ENCODE measurements around the gene DNAJC25. TPM values are rescaled to one million over a fixed set of nuclear protein-coding genes. Genes with fewer than 3 reads are reported as not detected.
"Not testable (repeated sequence)": the region's sequence is repeated elsewhere in the genome, so short reads cannot be mapped to it uniquely, and the experiment has no call there.

Gene DNAJC25
- total and polyA plus RNA-seq, 5 experiments from 2014 or later, result 1.1 to 3.4 (median 2.4) TPM

GRCh38 chr9:111659691-111660090 lies 28.6 kb downstream of the DNAJC25 start:
- POLR2A ChIA-PET, result no interaction called here
- ATAC-seq, result no peak
- no peaks in the 10 kb centered on the region for H3K9me3 Mint-ChIP-seq
- peaks cover 21 to 35% (median 28%) of the 10 kb centered on the region in 4 donors for H3K4me1 Mint-ChIP-seq
- peak overlapping the region in 1 of 10 donors; percentile 68 for H3K27ac Mint-ChIP-seq
- H3K36me3 Mint-ChIP-seq, result peaks cover 0 to 4% (median 0%) of the 10 kb centered on the region in 3 donors
- no peaks in the 10 kb centered on the region for H3K27me3 Mint-ChIP-seq
- H3K4me3 Mint-ChIP-seq, result peak overlapping the region in 2 of 10 donors; percentile 6 to 50
- no peak for DNase-seq

GRCh38 chr9:111661150-111661801 lies 30.1 kb downstream of the DNAJC25 start, which contains the start of gene GNG10:
TSS of gene GNG10 (plus strand) at chr9:111661605. CDS start at chr9:111661635, 30 bp downstream.
- H3K4me1 Mint-ChIP-seq, result peaks cover 21 to 42% (median 33%) of the 10 kb centered on the region in 4 donors
- ATAC-seq (peak; percentile 92 to 93), DNase-seq (peak; percentile 60 to 79 (median 72))
- no peaks in the 10 kb centered on the region for H3K27me3 Mint-ChIP-seq
- H3K27ac Mint-ChIP-seq, result peak within 1 kb of the TSS; percentile 80 to 96 (median 92)
- H3K4me3 Mint-ChIP-seq, result peak within 1 kb of the TSS; percentile 88 to 98 (median 94)
- POLR2A ChIA-PET, result interaction anchor here (0.8 to 1.3 kb wide), 2 partner anchors 30 to 31 kb away, joined by 3 to 17 read pairs; partner anchors contain the start of gene DNAJC25
- peaks cover 0 to 4% (median 3%) of the 10 kb centered on the region in 3 donors for H3K36me3 Mint-ChIP-seq
- no peaks in the 10 kb centered on the region for H3K9me3 Mint-ChIP-seq

GRCh38 chr9:111661802-111662521 lies 30.8 kb downstream of the DNAJC25 start:
- peak overlapping the region; percentile 88 to 98 (median 94) for H3K4me3 Mint-ChIP-seq
- H3K9me3 Mint-ChIP-seq, result no peaks in the 10 kb centered on the region
- no peaks in the 10 kb centered on the region for H3K27me3 Mint-ChIP-seq
- H3K4me1 Mint-ChIP-seq, result peaks cover 21 to 46% (median 33%) of the 10 kb centered on the region in 4 donors
- peak; percentile 29 to 33 for ATAC-seq
- DNase-seq, result peak in 8 of 10 donors; percentile 4 to 40 (median 30)
- peak overlapping the region; percentile 80 to 96 (median 92) for H3K27ac Mint-ChIP-seq
- POLR2A ChIA-PET, result interaction anchor here (0.6 to 1.3 kb wide), 3 partner anchors 31 to 640 kb away, joined by 3 to 17 read pairs (median 4); partner anchors contain the start of gene DNAJC25
- peaks cover 0 to 8% (median 3%) of the 10 kb centered on the region in 3 donors for H3K36me3 Mint-ChIP-seq

GRCh38 chr9:111662576-111663300 lies 31.6 kb downstream of the DNAJC25 start:
- H3K36me3 Mint-ChIP-seq, result peaks cover 0 to 16% (median 6%) of the 10 kb centered on the region in 3 donors
- peak overlapping the region; percentile 80 to 96 (median 92) for H3K27ac Mint-ChIP-seq
- POLR2A ChIA-PET, result interaction anchor here (0.6 to 1.2 kb wide), 3 partner anchors 31 to 639 kb away, joined by 3 to 4 read pairs (median 4); partner anchors contain the start of gene DNAJC25
- DNase-seq (peak in 5 of 10 donors; percentile 4 to 23 (median 12)), ATAC-seq (peak in 1 of 2 donors; percentile 22)
- H3K9me3 Mint-ChIP-seq, result no peaks in the 10 kb centered on the region
- H3K4me1 Mint-ChIP-seq, result peaks cover 22 to 50% (median 33%) of the 10 kb centered on the region in 4 donors
- peak overlapping the region; percentile 88 to 98 (median 94) for H3K4me3 Mint-ChIP-seq
- no peaks in the 10 kb centered on the region for H3K27me3 Mint-ChIP-seq

- Mint-ChIP-seq H3K9me3 (no peaks in the 10 kb centered on the region), H3K36me3 (peaks cover 0 to 20% (median 6%) of the 10 kb centered on the region in 3 donors), H3K27me3 (no peaks in the 10 kb centered on the region), H3K4me3 (peak overlapping the region; percentile 88 to 98 (median 94)), H3K4me1 (peaks cover 23 to 51% (median 33%) of the 10 kb centered on the region in 4 donors), H3K27ac (peak overlapping the region; percentile 80 to 96 (median 92))
- POLR2A ChIA-PET, result interaction anchor here (0.7 to 1.2 kb wide), 3 partner anchors 32 to 1695 kb away, joined by 3 to 4 read pairs (median 4); partner anchors contain the start of gene DNAJC25
- DNase-seq (no peak), ATAC-seq (no peak)
Observed at GRCh38 chr9:111663301-111663823, 32.2 kb downstream of the DNAJC25 start.

GRCh38 chr9:111668026-111668573 lies 37.0 kb downstream of the DNAJC25 start:
- no peak for DNase-seq
- H3K27ac Mint-ChIP-seq, result no peak overlapping the region
- H3K9me3 Mint-ChIP-seq, result no peaks in the 10 kb centered on the region
- H3K4me1 Mint-ChIP-seq, result peaks cover 11 to 33% (median 17%) of the 10 kb centered on the region in 4 donors
- POLR2A ChIA-PET, result interaction anchor here (0.8 kb wide), 1 partner anchor 47 kb away, joined by 3 read pairs; no protein-coding TSS in a partner anchor
- H3K4me3 Mint-ChIP-seq, result no peak overlapping the region
- H3K36me3 Mint-ChIP-seq, result peaks cover 0 to 53% (median 12%) of the 10 kb centered on the region in 3 donors
- H3K27me3 Mint-ChIP-seq, result no peaks in the 10 kb centered on the region
- ATAC-seq, result no peak

GRCh38 chr9:111668601-111669000 lies 37.5 kb downstream of the DNAJC25 start:
- H3K27ac Mint-ChIP-seq, DNase-seq, H3K27me3 Mint-ChIP-seq, H3K9me3 Mint-ChIP-seq, H3K4me3 Mint-ChIP-seq, ATAC-seq, POLR2A ChIA-PET: not testable (repeated sequence)
- H3K4me1 Mint-ChIP-seq, result peaks cover 6 to 28% (median 12%) of the 10 kb centered on the region in 4 donors
- peaks cover 0 to 56% (median 12%) of the 10 kb centered on the region in 3 donors for H3K36me3 Mint-ChIP-seq

GRCh38 chr9:111674319-111674718 lies 43.2 kb downstream of the DNAJC25 start:
- Mint-ChIP-seq H3K36me3 (peaks cover 9 to 53% (median 11%) of the 10 kb centered on the region in 3 donors), H3K4me1 (peaks cover 0 to 2% (median 0%) of the 10 kb centered on the region in 4 donors), H3K9me3 (no peaks in the 10 kb centered on the region), H3K27ac (peak overlapping the region in 1 of 10 donors; percentile 28), H3K27me3 (no peaks in the 10 kb centered on the region), H3K4me3 (no peak overlapping the region)
- DNase-seq, result no peak
- ATAC-seq, result no peak
- POLR2A ChIA-PET, result no interaction called here

- Mint-ChIP-seq H3K36me3 (peaks cover 9 to 42% (median 10%) of the 10 kb centered on the region in 3 donors), H3K27ac (no peak overlapping the region), H3K9me3 (no peaks in the 10 kb centered on the region), H3K4me3 (no peak overlapping the region), H3K4me1 (peaks cover 0 to 2% (median 0%) of the 10 kb centered on the region in 4 donors), H3K27me3 (no peaks in the 10 kb centered on the region)
- POLR2A ChIA-PET, result no interaction called here
- DNase-seq (no peak), ATAC-seq (no peak)
Observed at GRCh38 chr9:111676116-111676515, 45.0 kb downstream of the DNAJC25 start.

GRCh38 chr9:111678293-111678692 lies 47.2 kb downstream of the DNAJC25 start:
- Mint-ChIP-seq H3K27me3 (no peaks in the 10 kb centered on the region), H3K9me3 (no peaks in the 10 kb centered on the region), H3K4me3 (no peak overlapping the region), H3K4me1 (peaks cover 0 to 2% (median 0%) of the 10 kb centered on the region in 4 donors), H3K27ac (peak overlapping the region in 1 of 10 donors; percentile 68), H3K36me3 (peaks cover 9 to 30% (median 10%) of the 10 kb centered on the region in 3 donors)
- ATAC-seq (no peak), DNase-seq (no peak)
- POLR2A ChIA-PET, result no interaction called here

- peaks cover 9 to 27% (median 10%) of the 10 kb centered on the region in 3 donors for H3K36me3 Mint-ChIP-seq
- POLR2A ChIA-PET, result no interaction called here
- no peak overlapping the region for H3K4me3 Mint-ChIP-seq
- peaks cover 0 to 2% (median 0%) of the 10 kb centered on the region in 4 donors for H3K4me1 Mint-ChIP-seq
- H3K27me3 Mint-ChIP-seq, result no peaks in the 10 kb centered on the region
- ATAC-seq, result no peak
- H3K9me3 Mint-ChIP-seq, result no peaks in the 10 kb centered on the region
- no peak for DNase-seq
- no peak overlapping the region for H3K27ac Mint-ChIP-seq
Observed at GRCh38 chr9:111679199-111679598, 48.1 kb downstream of the DNAJC25 start.

All from naive thymus-derived CD8-positive, alpha-beta T cell (primary cell).